Heart left ventricle (tissue), 13 donors: ENCODE data around the gene MCM3AP.

Source experiments
- POLR2A ChIP-seq, 2 donors: fragments of 450-650 bp; IDR thresholded peaks; one replicate each; pipeline ENCODE4 v1.6.1; 2017; ENCODE audit warnings: antibody characterized with exemption in 2 of 2, mild to moderate bottlenecking in 2 of 2, moderate library complexity in 2 of 2
- TF ChIP-seq, protein P1 (sequence below), 12 donors: fragments of 200-600 bp; sonication (generic) in 4 of 12; IDR thresholded peaks; one replicate each; pipeline versions ENCODE4 v1.5.0 to v1.8.0; 2018 to 2022; ENCODE audit warnings: antibody characterized with exemption in 12 of 12, mild to moderate bottlenecking in 5 of 12
- donor health status: ischemic (EF 13 %, LVEDD 7.1; RV severe dilation, severe dysfunction).
- donor health status: DM: no; HTN: yes; CAD: no.
- donor health status: DM: no; HTN: no; CAD: no.
- donor health status: ischemic (EF 25% LVEDD 6.9; RV normal size, moderate dysfunction).
- donor health status: ischemic (EF 25% LVEDD 5.7; RV mildly dilated, moderate dysfunction).
- donor health status: ischemic (EF 35%, LVEDD 5.7; RV mildly dilated, moderate dysfunction).
- donor health status: nonischemic (EF 11% LVEDD 7.7; RV severe dilation, severe dysfunction).
- donor health status: DM: yes; HTN: yes; CAD: no.
- donor health status: PGD.
- donor health status: ischemic (EF 29% LVEDD 5.4; RV normal size, mild dysfunction).
- donor health status: nonischemic (EF 23%, LVEDD 6.1; RV moderate dilation, normal function).

DNA sequence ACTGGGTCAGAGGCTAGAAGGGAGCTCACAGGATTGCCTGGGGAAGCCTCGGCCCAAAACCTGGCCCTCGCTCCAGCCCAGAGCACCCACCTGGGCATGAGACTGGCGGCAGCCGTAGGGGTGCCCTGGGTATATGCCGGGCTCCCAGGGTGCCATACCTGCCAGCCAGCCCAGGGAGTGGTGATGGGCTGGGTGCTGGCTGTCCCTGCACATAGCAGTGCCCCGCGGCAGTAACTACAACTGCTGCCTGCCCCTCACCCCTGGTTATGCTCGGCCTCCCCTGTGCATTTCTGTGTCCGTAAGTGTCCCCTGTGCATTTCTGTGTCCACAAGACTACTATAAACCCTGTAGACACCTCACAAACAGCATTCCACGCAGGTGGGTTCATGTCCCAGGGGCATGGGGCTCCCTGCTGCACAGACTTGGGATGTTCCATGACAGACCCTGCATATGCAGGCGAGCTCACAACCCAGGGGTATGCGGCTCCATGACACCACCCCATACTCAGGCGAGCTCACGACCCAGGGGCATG, 95.4 kb downstream of the MCM3AP start:
- TF ChIP-seq POLR2A (IDR thresholded peaks at IDR 0.05): no peak
- TF ChIP-seq, protein P1, sequence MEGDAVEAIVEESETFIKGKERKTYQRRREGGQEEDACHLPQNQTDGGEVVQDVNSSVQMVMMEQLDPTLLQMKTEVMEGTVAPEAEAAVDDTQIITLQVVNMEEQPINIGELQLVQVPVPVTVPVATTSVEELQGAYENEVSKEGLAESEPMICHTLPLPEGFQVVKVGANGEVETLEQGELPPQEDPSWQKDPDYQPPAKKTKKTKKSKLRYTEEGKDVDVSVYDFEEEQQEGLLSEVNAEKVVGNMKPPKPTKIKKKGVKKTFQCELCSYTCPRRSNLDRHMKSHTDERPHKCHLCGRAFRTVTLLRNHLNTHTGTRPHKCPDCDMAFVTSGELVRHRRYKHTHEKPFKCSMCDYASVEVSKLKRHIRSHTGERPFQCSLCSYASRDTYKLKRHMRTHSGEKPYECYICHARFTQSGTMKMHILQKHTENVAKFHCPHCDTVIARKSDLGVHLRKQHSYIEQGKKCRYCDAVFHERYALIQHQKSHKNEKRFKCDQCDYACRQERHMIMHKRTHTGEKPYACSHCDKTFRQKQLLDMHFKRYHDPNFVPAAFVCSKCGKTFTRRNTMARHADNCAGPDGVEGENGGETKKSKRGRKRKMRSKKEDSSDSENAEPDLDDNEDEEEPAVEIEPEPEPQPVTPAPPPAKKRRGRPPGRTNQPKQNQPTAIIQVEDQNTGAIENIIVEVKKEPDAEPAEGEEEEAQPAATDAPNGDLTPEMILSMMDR (IDR thresholded peaks at IDR 0.05): no peak
